Activated CD4-positive, alpha-beta memory T cell treated with anti-CD3 and anti-CD28 coated beads, Interleukin-2, amount 10 ng/mL, durations not matched to agents 7 days and 5 days (primary cell): ENCODE results near the gene PRND. TPM values are rescaled to one million over a fixed set of nuclear protein-coding genes. Genes with fewer than 3 reads are reported as not detected.
A peak's percentile ranks its signal among the peaks of the same experiment; 100 is the strongest.

Experiments used
- CTCF ChIA-PET: fragments of 350-600 bp; sonication (Branson Sonifier 250); formaldehyde crosslinking; loops from one replicate; lab custom pipeline; 2021; ENCODE audit warnings: antibody characterized with exemption, inconsistent platforms; lab: Charles Lee
- POLR2A ChIA-PET: fragments of 350-600 bp; sonication (Branson Sonifier 250); formaldehyde crosslinking; loops from one replicate; lab custom pipeline; 2021; ENCODE audit warnings: antibody characterized with exemption; lab: Charles Lee
- DNase-seq: peaks from one replicate; pipeline ENCODE4 v3.0.0-alpha.2; 2020
- H3K27ac Mint-ChIP-seq: one replicate; pipeline ENCODE4 v1.8.0; 2021; ENCODE audit warnings: mild to moderate bottlenecking, mixed read lengths
- H3K27me3 Mint-ChIP-seq: one replicate; pipeline ENCODE4 v1.8.0; 2021; ENCODE audit warnings: mixed read lengths
- H3K36me3 Mint-ChIP-seq: one replicate; pipeline ENCODE4 v1.8.0; 2021; ENCODE audit warnings: low read depth, mixed read lengths
- H3K4me1 Mint-ChIP-seq: one replicate; pipeline ENCODE4 v1.8.0; 2021; ENCODE audit warnings: mixed read lengths
- H3K4me3 Mint-ChIP-seq: one replicate; pipeline ENCODE4 v1.8.0; 2021; ENCODE audit warnings: mild to moderate bottlenecking, mixed read lengths
- H3K9me3 Mint-ChIP-seq: one replicate; pipeline ENCODE4 v1.8.0; 2021; ENCODE audit warnings: mixed read lengths
- total RNA-seq, 2 experiments: library from RNA; stranded (reverse); gene quantifications; one replicate each; pipeline ENCODE4 v1.2.3, GENCODE V29; 2021

Gene PRND
- total RNA-seq, 2 experiments from 2014 or later = not detected

GRCh38 chr20:4725263-4725550 lies 3.5 kb downstream of the PRND start:
- CTCF ChIA-PET = interaction anchor here (1.2 to 3.0 kb wide), 7 partner anchors 9 to 231 kb away, joined by 3 to 17 read pairs (median 4); no protein-coding TSS in a partner anchor
- DNase-seq = no peak
- H3K27ac Mint-ChIP-seq = no peak overlapping the region

GRCh38 chr20:4726710-4727397 lies 5.1 kb downstream of the PRND start:
- CTCF ChIA-PET = interaction anchor here (0.6 to 3.0 kb wide), 8 partner anchors 11 to 119 kb away, joined by 3 to 17 read pairs (median 4); no protein-coding TSS in a partner anchor
- peak overlapping the region; percentile 19 for H3K4me3 Mint-ChIP-seq
- H3K36me3 Mint-ChIP-seq = no peaks in the 10 kb centered on the region
- no peak overlapping the region for H3K27ac Mint-ChIP-seq
- H3K4me1 Mint-ChIP-seq = peaks cover 12% of the 10 kb centered on the region
- peak; percentile 62 for DNase-seq
- peaks cover 5% of the 10 kb centered on the region for H3K27me3 Mint-ChIP-seq
- H3K9me3 Mint-ChIP-seq = no peaks in the 10 kb centered on the region
- POLR2A ChIA-PET = interaction anchor here (1.0 kb wide), 1 partner anchor 11 kb away, joined by 3 read pairs; no protein-coding TSS in a partner anchor

More at GRCh38 chr20:4725263-4725550, 3.5 kb downstream of the PRND start:
- H3K27me3 Mint-ChIP-seq = no peaks in the 10 kb centered on the region
- no peaks in the 10 kb centered on the region for H3K36me3 Mint-ChIP-seq
- POLR2A ChIA-PET = interaction anchor here (1.0 kb wide), 1 partner anchor 59 kb away, joined by 3 read pairs; no protein-coding TSS in a partner anchor
- no peak overlapping the region for H3K4me3 Mint-ChIP-seq
- no peaks in the 10 kb centered on the region for H3K9me3 Mint-ChIP-seq
- H3K4me1 Mint-ChIP-seq = peaks cover 21% of the 10 kb centered on the region

- CTCF ChIA-PET = interaction anchor here (1.9 to 3.0 kb wide), 2 partner anchors 13 to 227 kb away, joined by 4 to 15 read pairs; no protein-coding TSS in a partner anchor
- peaks cover 12% of the 10 kb centered on the region for H3K4me1 Mint-ChIP-seq
- DNase-seq = no peak
- POLR2A ChIA-PET = no interaction called here
- H3K4me3 Mint-ChIP-seq = no peak overlapping the region
- H3K27ac Mint-ChIP-seq = no peak overlapping the region
- no peaks in the 10 kb centered on the region for H3K9me3 Mint-ChIP-seq
- H3K27me3 Mint-ChIP-seq = peaks cover 15% of the 10 kb centered on the region
- H3K36me3 Mint-ChIP-seq = no peaks in the 10 kb centered on the region
Observed at GRCh38 chr20:4728120-4728760, 6.5 kb downstream of the PRND start.

GRCh38 chr20:4729265-4729664 lies 7.6 kb downstream of the PRND start:
- CTCF ChIA-PET = interaction anchor here (0.9 to 3.0 kb wide), 4 partner anchors 10 to 226 kb away, joined by 3 to 15 read pairs (median 4); no protein-coding TSS in a partner anchor
- POLR2A ChIA-PET = no interaction called here
- no peaks in the 10 kb centered on the region for H3K36me3 Mint-ChIP-seq
- no peaks in the 10 kb centered on the region for H3K9me3 Mint-ChIP-seq
- H3K27ac Mint-ChIP-seq = no peak overlapping the region
- H3K4me3 Mint-ChIP-seq = no peak overlapping the region
- H3K27me3 Mint-ChIP-seq = peaks cover 20% of the 10 kb centered on the region
- no peak for DNase-seq
- H3K4me1 Mint-ChIP-seq = peaks cover 12% of the 10 kb centered on the region

- no peaks in the 10 kb centered on the region for H3K36me3 Mint-ChIP-seq
- POLR2A ChIA-PET = no interaction called here
- CTCF ChIA-PET = no interaction called here
- peaks cover 12% of the 10 kb centered on the region for H3K4me1 Mint-ChIP-seq
- no peak for DNase-seq
- H3K27ac Mint-ChIP-seq = no peak overlapping the region
- peaks cover 21% of the 10 kb centered on the region for H3K27me3 Mint-ChIP-seq
- H3K9me3 Mint-ChIP-seq = no peaks in the 10 kb centered on the region
- no peak overlapping the region for H3K4me3 Mint-ChIP-seq
Observed at GRCh38 chr20:4730780-4731179, 9.1 kb downstream of the PRND start.

- Mint-ChIP-seq H3K4me3 (no peak overlapping the region), H3K9me3 (no peaks in the 10 kb centered on the region), H3K4me1 (no peaks in the 10 kb centered on the region), H3K36me3 (no peaks in the 10 kb centered on the region), H3K27ac (no peak overlapping the region), H3K27me3 (peaks cover 21% of the 10 kb centered on the region)
- ChIA-PET CTCF (interaction anchor here (0.8 to 1.4 kb wide), 4 partner anchors 23 to 213 kb away, joined by 3 to 6 read pairs (median 3); no protein-coding TSS in a partner anchor), POLR2A (no interaction called here)
- no peak for DNase-seq
Observed at GRCh38 chr20:4736875-4737274, 15.2 kb downstream of the PRND start.

GRCh38 chr20:4737857-4738627 lies 16.3 kb downstream of the PRND start:
- Mint-ChIP-seq H3K9me3 (no peaks in the 10 kb centered on the region), H3K27me3 (peaks cover 11% of the 10 kb centered on the region), H3K27ac (no peak overlapping the region), H3K4me1 (no peaks in the 10 kb centered on the region), H3K36me3 (no peaks in the 10 kb centered on the region), H3K4me3 (no peak overlapping the region)
- no peak for DNase-seq
- ChIA-PET POLR2A (interaction anchor here (1.1 kb wide), 1 partner anchor 12 kb away, joined by 3 read pairs; no protein-coding TSS in a partner anchor), CTCF (interaction anchor here (0.8 to 4.9 kb wide), 7 partner anchors 8 to 218 kb away, joined by 3 to 28 read pairs (median 3); no protein-coding TSS in a partner anchor)

- ChIA-PET POLR2A (interaction anchor here (0.8 kb wide), 1 partner anchor 51 kb away, joined by 3 read pairs; no protein-coding TSS in a partner anchor), CTCF (interaction anchor here (0.5 to 4.9 kb wide), 31 partner anchors 9 to 374 kb away, joined by 3 to 28 read pairs (median 4); no protein-coding TSS in a partner anchor)
- H3K9me3 Mint-ChIP-seq = no peaks in the 10 kb centered on the region
- H3K4me3 Mint-ChIP-seq = no peak overlapping the region
- DNase-seq = peak; percentile 70
- no peaks in the 10 kb centered on the region for H3K36me3 Mint-ChIP-seq
- no peak overlapping the region for H3K27ac Mint-ChIP-seq
- peaks cover 13% of the 10 kb centered on the region for H3K27me3 Mint-ChIP-seq
- peaks cover 2% of the 10 kb centered on the region for H3K4me1 Mint-ChIP-seq
Observed at GRCh38 chr20:4740774-4741431, 19.2 kb downstream of the PRND start.

- ChIA-PET POLR2A (no interaction called here), CTCF (interaction anchor here (1.3 to 3.7 kb wide), 2 partner anchors 10 to 352 kb away, joined by 3 to 9 read pairs; no protein-coding TSS in a partner anchor)
- no peak for DNase-seq
- Mint-ChIP-seq H3K4me1 (peaks cover 2% of the 10 kb centered on the region), H3K36me3 (no peaks in the 10 kb centered on the region), H3K4me3 (no peak overlapping the region), H3K9me3 (peaks cover 4% of the 10 kb centered on the region), H3K27me3 (peaks cover 18% of the 10 kb centered on the region), H3K27ac (no peak overlapping the region)
Observed at GRCh38 chr20:4748847-4749246, 27.1 kb downstream of the PRND start.

GRCh38 chr20:4749326-4749725 lies 27.6 kb downstream of the PRND start:
- peaks cover 4% of the 10 kb centered on the region for H3K9me3 Mint-ChIP-seq
- POLR2A ChIA-PET = no interaction called here
- peaks cover 2% of the 10 kb centered on the region for H3K4me1 Mint-ChIP-seq
- H3K27ac Mint-ChIP-seq = no peak overlapping the region
- H3K4me3 Mint-ChIP-seq = no peak overlapping the region
- no peaks in the 10 kb centered on the region for H3K36me3 Mint-ChIP-seq
- no peak for DNase-seq
- H3K27me3 Mint-ChIP-seq = peaks cover 22% of the 10 kb centered on the region
- CTCF ChIA-PET = interaction anchor here (1.3 to 3.7 kb wide), 2 partner anchors 10 to 352 kb away, joined by 3 to 9 read pairs; no protein-coding TSS in a partner anchor

GRCh38 chr20:4750381-4750780 lies 28.7 kb downstream of the PRND start:
- peaks cover 4% of the 10 kb centered on the region for H3K9me3 Mint-ChIP-seq
- CTCF ChIA-PET = interaction anchor here (3.7 kb wide), 1 partner anchor 8 kb away, joined by 9 read pairs; no protein-coding TSS in a partner anchor
- no peak for DNase-seq
- H3K4me1 Mint-ChIP-seq = no peaks in the 10 kb centered on the region
- peaks cover 24% of the 10 kb centered on the region for H3K27me3 Mint-ChIP-seq
- H3K27ac Mint-ChIP-seq = no peak overlapping the region
- H3K4me3 Mint-ChIP-seq = no peak overlapping the region
- no peaks in the 10 kb centered on the region for H3K36me3 Mint-ChIP-seq
- POLR2A ChIA-PET = no interaction called here
